HFF-Myc (cell line): ENCODE data around the gene LYRM7.

Experiments
- DNase-seq: peaks from one replicate; pipeline ENCODE4 v3.0.0-alpha.2; 2011; ENCODE audit warnings: low read depth; ENCODE audit errors: extremely low read depth
- H3K4me3 ChIP-seq: replicated peaks from 2 replicates; pipeline ENCODE4 v1.5.1; 2011; ENCODE audit warnings: low read depth, mild to moderate bottlenecking, control low read depth, low read length
- TF ChIP-seq, protein P1 (sequence below): IDR thresholded peaks from 2 replicates; pipeline ENCODE4 v1.5.1; 2012; ENCODE audit warnings: mild to moderate bottlenecking, low read depth, low read length, control low read depth; ENCODE audit errors: missing control alignments

LYRM7 gene

DNA sequence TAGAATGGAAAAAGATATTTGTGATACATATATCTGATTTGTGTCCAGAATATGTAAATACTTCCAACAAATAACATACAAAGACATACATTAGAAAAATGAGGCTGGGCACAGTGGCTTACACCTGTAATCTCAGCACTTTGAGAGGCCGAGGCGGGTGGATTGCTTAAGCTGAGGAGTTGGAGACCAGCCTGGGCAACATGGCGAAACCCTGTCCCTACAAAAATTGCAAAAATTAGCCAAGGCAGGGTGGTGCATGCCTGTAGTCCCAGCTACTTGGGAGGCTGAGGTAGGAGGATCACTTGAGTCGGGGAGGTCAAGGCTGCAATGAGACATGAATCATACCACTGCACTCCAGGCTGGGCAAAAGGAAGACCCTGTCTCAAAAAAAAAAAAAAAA lies 47.0 kb downstream of the LYRM7 start:
- DNase-seq = no peak
- no peak overlapping the region for H3K4me3 ChIP-seq
- TF ChIP-seq, protein P1, sequence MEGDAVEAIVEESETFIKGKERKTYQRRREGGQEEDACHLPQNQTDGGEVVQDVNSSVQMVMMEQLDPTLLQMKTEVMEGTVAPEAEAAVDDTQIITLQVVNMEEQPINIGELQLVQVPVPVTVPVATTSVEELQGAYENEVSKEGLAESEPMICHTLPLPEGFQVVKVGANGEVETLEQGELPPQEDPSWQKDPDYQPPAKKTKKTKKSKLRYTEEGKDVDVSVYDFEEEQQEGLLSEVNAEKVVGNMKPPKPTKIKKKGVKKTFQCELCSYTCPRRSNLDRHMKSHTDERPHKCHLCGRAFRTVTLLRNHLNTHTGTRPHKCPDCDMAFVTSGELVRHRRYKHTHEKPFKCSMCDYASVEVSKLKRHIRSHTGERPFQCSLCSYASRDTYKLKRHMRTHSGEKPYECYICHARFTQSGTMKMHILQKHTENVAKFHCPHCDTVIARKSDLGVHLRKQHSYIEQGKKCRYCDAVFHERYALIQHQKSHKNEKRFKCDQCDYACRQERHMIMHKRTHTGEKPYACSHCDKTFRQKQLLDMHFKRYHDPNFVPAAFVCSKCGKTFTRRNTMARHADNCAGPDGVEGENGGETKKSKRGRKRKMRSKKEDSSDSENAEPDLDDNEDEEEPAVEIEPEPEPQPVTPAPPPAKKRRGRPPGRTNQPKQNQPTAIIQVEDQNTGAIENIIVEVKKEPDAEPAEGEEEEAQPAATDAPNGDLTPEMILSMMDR = no peak

DNA sequence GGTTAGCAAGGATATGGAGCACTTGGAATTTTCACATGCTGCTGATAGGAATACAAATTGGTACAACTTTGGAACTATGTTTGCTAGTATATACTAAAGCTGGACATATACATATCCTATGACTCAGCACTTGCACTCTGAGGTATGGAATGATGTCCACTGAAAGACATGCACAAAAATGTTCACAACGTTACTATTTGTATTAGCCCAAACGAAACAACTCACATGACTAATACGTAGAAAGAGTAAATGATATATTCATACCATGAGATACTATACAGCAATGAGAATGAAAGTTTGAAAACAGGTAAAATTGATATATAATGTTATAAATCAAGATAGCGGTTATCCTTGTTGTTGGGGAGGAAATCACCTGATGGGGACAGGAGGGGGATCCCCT lies 47.6 kb downstream of the LYRM7 start:
- no peak for DNase-seq
- TF ChIP-seq, protein P1 = no peak
- no peak overlapping the region for H3K4me3 ChIP-seq

DNA sequence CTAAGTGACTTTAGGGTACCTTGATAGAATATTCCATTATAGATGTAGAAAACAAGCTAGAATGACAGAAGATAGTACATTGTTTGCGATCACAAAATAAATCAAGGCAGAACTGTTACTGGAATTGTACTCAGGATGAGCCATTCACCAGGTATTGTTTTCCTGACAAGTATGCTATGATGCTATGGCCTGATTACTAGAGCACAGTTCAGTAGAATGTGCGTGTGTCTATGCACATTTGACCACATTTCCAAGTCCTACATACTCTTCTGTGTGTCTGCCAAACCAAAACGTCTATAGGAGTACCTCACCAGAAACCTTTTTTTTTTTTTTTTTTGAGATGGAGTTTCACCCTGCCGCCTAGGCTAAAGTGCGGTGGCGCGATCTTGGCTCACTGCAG lies 49.8 kb downstream of the LYRM7 start:
- TF ChIP-seq, protein P1 = no peak
- H3K4me3 ChIP-seq = no peak overlapping the region
- no peak for DNase-seq

DNA sequence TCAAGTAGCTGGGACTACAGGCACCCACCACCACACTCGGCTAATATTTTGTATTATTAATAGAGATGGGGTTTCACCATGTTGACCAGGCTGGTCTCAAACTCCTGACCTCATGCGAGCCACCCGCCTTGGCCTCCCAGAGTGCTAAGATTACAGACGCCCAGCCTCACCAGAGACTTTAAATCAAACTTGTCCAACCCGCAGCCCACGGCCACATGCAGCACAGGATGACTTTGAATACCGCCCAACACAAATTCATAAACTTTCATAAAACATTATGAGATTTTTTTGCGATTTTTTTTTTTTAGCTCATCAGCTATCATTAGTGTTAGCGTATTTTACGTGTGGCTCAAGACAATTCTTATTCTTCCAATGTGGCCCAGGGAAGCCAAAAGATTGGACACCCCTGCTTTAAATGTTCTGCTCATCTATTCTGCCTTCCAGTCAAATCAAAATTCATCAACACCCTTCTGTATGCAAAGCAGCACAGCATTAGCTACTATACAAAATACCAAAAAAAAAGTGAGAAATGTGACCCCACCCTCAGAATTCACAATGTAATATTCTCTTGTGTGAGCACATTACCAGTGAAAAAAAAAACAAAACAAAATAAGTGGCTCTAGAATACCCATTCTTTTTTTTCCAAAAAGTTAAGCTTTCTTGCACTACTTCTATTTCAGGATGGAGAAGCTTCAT lies 50.4 kb downstream of the LYRM7 start:
- H3K4me3 ChIP-seq = no peak overlapping the region
- TF ChIP-seq, protein P1 = no peak
- DNase-seq = no peak

DNA sequence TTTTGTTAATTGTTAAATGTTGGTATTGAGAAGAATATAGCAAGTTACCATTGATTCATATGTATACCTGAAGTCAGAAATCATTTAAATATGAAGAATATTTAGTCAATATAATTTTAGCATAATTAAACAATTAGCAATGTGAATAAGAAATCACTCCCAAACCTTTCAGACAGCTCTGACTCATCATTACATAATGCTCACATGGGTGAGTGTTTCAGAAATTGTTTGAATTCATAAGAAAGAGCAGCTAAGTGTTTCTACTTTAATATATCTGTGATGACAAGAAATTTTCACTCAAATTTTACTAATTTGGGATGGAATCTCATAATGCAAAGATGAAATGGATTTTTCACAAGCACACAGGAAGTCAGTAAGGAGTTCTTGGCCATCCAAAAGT lies 51.1 kb downstream of the LYRM7 start:
- no peak for DNase-seq
- TF ChIP-seq, protein P1 = no peak
- no peak overlapping the region for H3K4me3 ChIP-seq

DNA sequence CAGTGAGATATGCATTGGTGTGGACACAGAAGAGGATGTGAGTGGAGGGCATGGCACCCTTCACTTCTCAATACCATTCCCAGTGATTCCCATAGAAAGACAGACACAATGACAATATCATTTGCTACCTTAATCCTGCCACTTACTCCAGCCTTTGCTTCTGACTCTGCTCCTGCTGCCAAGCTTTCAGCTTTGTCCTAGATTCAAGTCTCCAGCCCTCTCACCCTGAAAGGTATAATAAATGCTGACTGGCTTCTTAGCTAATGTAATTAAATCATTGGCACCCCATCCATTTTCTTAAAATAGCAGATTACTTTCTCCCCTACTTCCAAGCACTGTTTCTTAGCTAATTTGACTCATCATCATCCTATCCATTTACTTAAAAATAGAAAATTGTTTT lies 52.0 kb downstream of the LYRM7 start:
- TF ChIP-seq, protein P1 = no peak
- no peak overlapping the region for H3K4me3 ChIP-seq
- DNase-seq = no peak
